OCI-LY1 (cell line): ENCODE results near the gene MID1.

Experiments
- H2AFZ ChIP-seq: fragments of 200-600 bp; sonication (generic), shearing (Covaris generic); 2 replicates; pipeline ENCODE4 v1.6.0; 2014; ENCODE audit warnings: antibody characterized with exemption, mild to moderate bottlenecking, low read length
- H3F3A ChIP-seq: fragments of 200-600 bp; sonication (generic), shearing (Covaris generic); 2 replicates; pipeline ENCODE4 v1.6.0; 2014; ENCODE audit warnings: mild to moderate bottlenecking, antibody characterized with exemption, low read length, moderate library complexity; ENCODE audit not compliant: insufficient read depth
- H3K27ac ChIP-seq: fragments of 200-600 bp; sonication (generic); 2 replicates; pipeline ENCODE4 v1.5.1; 2014; ENCODE audit warnings: low read length, mixed run types, mild to moderate bottlenecking, low read depth; ENCODE audit not compliant: poor library complexity, severe bottlenecking
- H3K27me3 ChIP-seq: fragments of 200-600 bp; sonication (generic); 2 replicates; pipeline ENCODE4 v1.6.0; 2014; ENCODE audit warnings: antibody characterized with exemption, mild to moderate bottlenecking, low read length, moderate library complexity; ENCODE audit not compliant: insufficient read depth
- H3K36me3 ChIP-seq: fragments of 200-600 bp; sonication (generic); 2 replicates; pipeline ENCODE4 v1.6.1; 2014; ENCODE audit warnings: mild to moderate bottlenecking, antibody characterized with exemption, low read length, moderate library complexity, mixed read lengths; ENCODE audit not compliant: insufficient read depth
- H3K4me1 ChIP-seq: fragments of 200-600 bp; sonication (generic); 2 replicates; pipeline ENCODE4 v1.5.1; 2014; ENCODE audit warnings: mild to moderate bottlenecking, low read length, moderate library complexity; ENCODE audit not compliant: insufficient read depth, severe bottlenecking
- H3K4me2 ChIP-seq: fragments of 200-600 bp; sonication (generic), shearing (Covaris generic); 2 replicates; pipeline ENCODE4 v1.6.1; 2014; ENCODE audit warnings: low read length
- H3K4me3 ChIP-seq: fragments of 200-600 bp; sonication (generic); 2 replicates; pipeline ENCODE4 v1.5.1; 2014; ENCODE audit warnings: low read length, low read depth, mild to moderate bottlenecking, mixed read lengths; ENCODE audit not compliant: poor library complexity, severe bottlenecking
- H3K79me2 ChIP-seq: fragments of 200-600 bp; shearing (Covaris generic); 2 replicates; pipeline ENCODE4 v1.6.1; 2016; ENCODE audit warnings: mixed run types, low read length, mixed read lengths; ENCODE audit not compliant: insufficient read depth
- H3K9ac ChIP-seq: fragments of 200-600 bp; sonication (generic), shearing (Covaris generic); 2 replicates; pipeline ENCODE4 v1.6.1; 2014; ENCODE audit warnings: mild to moderate bottlenecking, low read length, mixed read lengths
- H3K9me2 ChIP-seq: fragments of 200-600 bp; sonication (generic), shearing (Covaris generic); 2 replicates; pipeline ENCODE4 v1.6.1; 2014; ENCODE audit warnings: low read depth, mild to moderate bottlenecking, low read length, mixed read lengths
- H3K9me3 ChIP-seq: fragments of 200-600 bp; shearing (Covaris generic); 2 replicates; pipeline ENCODE4 v1.6.1; 2014; ENCODE audit warnings: low read length, mixed read lengths
- H4K20me1 ChIP-seq: fragments of 200-600 bp; sonication (generic), shearing (Covaris generic); 2 replicates; pipeline ENCODE4 v1.6.0; 2016; ENCODE audit warnings: mild to moderate bottlenecking, low read length; ENCODE audit not compliant: insufficient read depth
- EZH2 ChIP-seq: fragments of 200-600 bp; sonication (generic), shearing (Covaris generic); IDR thresholded peaks from 2 replicates; pipeline ENCODE4 v1.8.0; 2017; ENCODE audit warnings: borderline replicate concordance, mixed run types, mild to moderate bottlenecking, antibody characterized with exemption, low read length, moderate library complexity, mixed read lengths
- TF ChIP-seq, protein P1 (sequence below): fragments of 200-600 bp; sonication (generic), shearing (Covaris generic); IDR thresholded peaks from 2 replicates; pipeline ENCODE4 v1.5.1; 2017; ENCODE audit warnings: mild to moderate bottlenecking, antibody characterized with exemption, low read length, moderate library complexity, mixed read lengths

The MID1 gene

DNA sequence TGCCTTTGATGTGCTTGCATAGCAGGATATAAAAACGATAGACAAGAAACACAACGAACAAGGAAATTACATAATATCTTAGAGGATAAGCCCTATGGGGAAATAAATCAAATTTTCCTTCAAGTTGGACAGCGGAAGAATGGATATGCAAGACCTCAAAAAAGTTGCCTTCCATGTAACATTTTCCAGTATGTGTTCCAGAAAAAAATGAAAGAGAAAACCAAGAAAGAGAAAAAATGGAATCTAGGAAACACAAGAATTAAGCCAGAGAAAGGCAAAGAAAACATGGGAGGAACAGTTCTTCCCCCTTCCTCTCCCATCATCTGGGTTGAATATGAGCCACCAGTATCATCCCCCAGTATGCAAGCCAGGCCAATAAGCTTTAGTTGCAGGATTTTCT, 34.6 kb upstream of the MID1 start:
- H3K9me3 ChIP-seq = no peaks in the 10 kb centered on the region
- no peaks in the 10 kb centered on the region for H3F3A ChIP-seq
- no peak overlapping the region for H3K9ac ChIP-seq
- H3K36me3 ChIP-seq = no peaks in the 10 kb centered on the region
- H2AFZ ChIP-seq = no peak overlapping the region
- no peak overlapping the region for H3K4me2 ChIP-seq
- no peaks in the 10 kb centered on the region for H4K20me1 ChIP-seq
- TF ChIP-seq, protein P1, sequence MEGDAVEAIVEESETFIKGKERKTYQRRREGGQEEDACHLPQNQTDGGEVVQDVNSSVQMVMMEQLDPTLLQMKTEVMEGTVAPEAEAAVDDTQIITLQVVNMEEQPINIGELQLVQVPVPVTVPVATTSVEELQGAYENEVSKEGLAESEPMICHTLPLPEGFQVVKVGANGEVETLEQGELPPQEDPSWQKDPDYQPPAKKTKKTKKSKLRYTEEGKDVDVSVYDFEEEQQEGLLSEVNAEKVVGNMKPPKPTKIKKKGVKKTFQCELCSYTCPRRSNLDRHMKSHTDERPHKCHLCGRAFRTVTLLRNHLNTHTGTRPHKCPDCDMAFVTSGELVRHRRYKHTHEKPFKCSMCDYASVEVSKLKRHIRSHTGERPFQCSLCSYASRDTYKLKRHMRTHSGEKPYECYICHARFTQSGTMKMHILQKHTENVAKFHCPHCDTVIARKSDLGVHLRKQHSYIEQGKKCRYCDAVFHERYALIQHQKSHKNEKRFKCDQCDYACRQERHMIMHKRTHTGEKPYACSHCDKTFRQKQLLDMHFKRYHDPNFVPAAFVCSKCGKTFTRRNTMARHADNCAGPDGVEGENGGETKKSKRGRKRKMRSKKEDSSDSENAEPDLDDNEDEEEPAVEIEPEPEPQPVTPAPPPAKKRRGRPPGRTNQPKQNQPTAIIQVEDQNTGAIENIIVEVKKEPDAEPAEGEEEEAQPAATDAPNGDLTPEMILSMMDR = no peak
- TF ChIP-seq EZH2 = no peak
- H3K4me1 ChIP-seq = no peaks in the 10 kb centered on the region
- no peak overlapping the region for H3K4me3 ChIP-seq
- no peaks in the 10 kb centered on the region for H3K27me3 ChIP-seq
- no peaks in the 10 kb centered on the region for H3K79me2 ChIP-seq
- no peak overlapping the region for H3K27ac ChIP-seq
- H3K9me2 ChIP-seq = no peaks in the 10 kb centered on the region

DNA sequence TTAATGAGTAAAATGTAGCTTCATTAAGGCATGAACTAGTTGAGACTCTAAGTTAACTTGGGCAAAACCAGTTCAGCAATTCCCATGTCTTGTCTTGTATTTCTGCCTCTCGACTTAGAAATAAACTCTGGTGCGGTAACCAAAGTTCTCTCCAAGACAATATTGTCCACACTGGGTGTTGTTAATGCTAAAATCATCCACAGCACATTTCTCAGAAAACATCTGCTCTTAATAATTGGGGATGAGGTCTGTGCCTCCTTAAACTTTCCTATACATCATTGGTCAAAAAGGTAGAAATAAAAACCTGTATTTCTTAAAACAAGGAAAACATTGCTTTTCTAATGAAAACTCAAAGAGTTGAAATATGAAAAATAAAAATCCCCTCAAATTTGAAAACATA, 32.9 kb upstream of the MID1 start:
- Histone ChIP-seq H3K4me3 (no peak overlapping the region), H3K4me1 (no peaks in the 10 kb centered on the region), H4K20me1 (no peaks in the 10 kb centered on the region), H3K36me3 (no peaks in the 10 kb centered on the region), H3K79me2 (no peaks in the 10 kb centered on the region), H3K4me2 (no peak overlapping the region), H3K9ac (no peak overlapping the region), H3K27me3 (no peaks in the 10 kb centered on the region), H3K9me3 (no peaks in the 10 kb centered on the region), H2AFZ (no peak overlapping the region), H3F3A (no peaks in the 10 kb centered on the region), H3K27ac (no peak overlapping the region), H3K9me2 (no peaks in the 10 kb centered on the region)
- TF ChIP-seq EZH2 = no peak
- TF ChIP-seq, protein P1 = no peak

DNA sequence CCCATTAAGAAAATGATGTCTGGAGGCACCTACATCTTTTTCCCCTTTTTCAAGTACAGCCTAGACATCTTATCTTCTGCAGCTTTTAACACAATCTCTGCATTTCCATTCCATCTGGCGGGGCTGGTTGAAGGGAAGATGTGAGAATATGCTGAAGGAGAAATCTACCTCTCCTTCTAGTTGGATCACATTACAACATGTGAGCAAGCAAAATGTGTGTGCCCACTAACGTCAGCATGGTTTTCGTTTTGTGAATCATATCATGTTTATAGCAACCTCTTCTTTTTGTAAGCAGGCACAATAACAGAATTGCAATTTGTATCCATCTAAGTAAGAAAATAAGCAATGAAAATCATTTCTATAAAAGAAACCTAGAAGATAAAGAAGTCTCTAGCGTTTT, 28.9 kb upstream of the MID1 start:
- H3K4me1 ChIP-seq = no peaks in the 10 kb centered on the region
- TF ChIP-seq EZH2 = no peak
- TF ChIP-seq, protein P1 = no peak
- no peak overlapping the region for H2AFZ ChIP-seq
- no peaks in the 10 kb centered on the region for H3K79me2 ChIP-seq
- no peaks in the 10 kb centered on the region for H3K36me3 ChIP-seq
- H3K9me3 ChIP-seq = no peaks in the 10 kb centered on the region
- H3K4me3 ChIP-seq = no peak overlapping the region
- H3K27me3 ChIP-seq = no peaks in the 10 kb centered on the region
- no peak overlapping the region for H3K9ac ChIP-seq
- no peak overlapping the region for H3K4me2 ChIP-seq
- H3K9me2 ChIP-seq = no peaks in the 10 kb centered on the region
- H3K27ac ChIP-seq = no peak overlapping the region
- no peaks in the 10 kb centered on the region for H3F3A ChIP-seq
- no peaks in the 10 kb centered on the region for H4K20me1 ChIP-seq
